B cell (primary cell): ENCODE data around the gene HS1BP3. TPM values are rescaled to one million over a fixed set of nuclear protein-coding genes. Genes with fewer than 3 reads are reported as not detected.

Experiments
- ATAC-seq: fragments of 200-7000 bp; cut with Tn5 transposase; one replicate; pipeline ENCODE4 v1.10.0; 2021; ENCODE audit warnings: low read depth, mild to moderate bottlenecking, moderate number of reproducible peaks, moderate library complexity
- CTCF ChIA-PET: fragments of 350-600 bp; sonication (Branson Sonifier 250); formaldehyde crosslinking; loops from one replicate; lab custom pipeline; 2021; ENCODE audit warnings: antibody characterized with exemption, inconsistent platforms; lab: Charles Lee
- POLR2A ChIA-PET: fragments of 350-600 bp; sonication (Branson Sonifier 250); formaldehyde crosslinking; loops from one replicate; lab custom pipeline; 2021; ENCODE audit warnings: antibody characterized with exemption; lab: Charles Lee
- DNase-seq: peaks from one replicate; pipeline ENCODE4 v3.0.0; 2013
- H2AFZ ChIP-seq: 2 replicates; pipeline ENCODE4 v1.6.1; 2012; ENCODE audit warnings: mild to moderate bottlenecking, low read depth, low read length; ENCODE audit not compliant: insufficient read depth, poor library complexity, severe bottlenecking
- H3K27ac ChIP-seq, 2 donors: 1 replicate in 1 of 2; 2 replicates in 1 of 2; pipeline ENCODE4 v1.5.1; 2012 to 2013; ENCODE audit warnings: low read length in 2 of 2, mild to moderate bottlenecking in 2 of 2, moderate library complexity in 1 of 2
- H3K27me3 ChIP-seq, 4 experiments: fragments of 200-600 bp in 1 of 4; sonication (generic) in 1 of 4; replicated peaks in 1 of 4; 1 replicate in 2 of 4; 2 replicates in 2 of 4; pipeline versions ENCODE4 v1.6.1 to v1.7.0; 2013 to 2016; ENCODE audit warnings: low read length in 3 of 4, mild to moderate bottlenecking in 2 of 4, mixed read lengths in 1 of 4, moderate library complexity in 1 of 4; ENCODE audit not compliant: insufficient read depth in 4 of 4, control insufficient read depth in 3 of 4; ENCODE audit errors: control extremely low read depth in 1 of 4
- H3K36me3 ChIP-seq, 2 experiments: replicated peaks in 1 of 2; 1 replicate in 1 of 2; 2 replicates in 1 of 2; pipeline versions ENCODE4 v1.6.1 to v1.7.1; 2013; ENCODE audit warnings: low read length in 1 of 2; ENCODE audit not compliant: insufficient read depth in 2 of 2, control insufficient read depth in 1 of 2; ENCODE audit errors: control extremely low read depth in 1 of 2, extremely low read depth in 1 of 2
- H3K4me1 ChIP-seq, 2 donors: fragments of 200-600 bp in 1 of 2; sonication (generic) in 1 of 2; 1 replicate in 1 of 2; 2 replicates in 1 of 2; pipeline versions ENCODE4 v1.5.1 to v1.6.1; 2013 to 2017; ENCODE audit warnings: low read length in 2 of 2; ENCODE audit not compliant: control insufficient read depth in 2 of 2, insufficient read depth in 2 of 2
- H3K4me2 ChIP-seq: replicated peaks from 2 replicates; pipeline ENCODE3; 2012; ENCODE audit warnings: mild to moderate bottlenecking, low read depth, low read length; ENCODE audit not compliant: poor library complexity, severe bottlenecking
- H3K4me3 ChIP-seq, 5 experiments: fragments of 200-600 bp in 1 of 5; sonication (generic) in 1 of 5; 1 replicate in 3 of 5; 2 replicates in 2 of 5; pipeline versions ENCODE4 v1.5.1 to v1.7.0; 2011 to 2016; ENCODE audit warnings: low read length in 4 of 5, mild to moderate bottlenecking in 4 of 5, low read depth in 2 of 5, control low read depth in 1 of 5, moderate library complexity in 1 of 5; ENCODE audit not compliant: insufficient read depth in 1 of 5; ENCODE audit errors: control extremely low read depth in 1 of 5, extremely low read depth in 1 of 5
- H3K79me2 ChIP-seq: fragments of 200-600 bp; sonication (generic); one replicate; pipeline ENCODE4 v1.6.0; 2016; ENCODE audit warnings: low read length; ENCODE audit not compliant: control insufficient read depth, insufficient read depth
- H3K9ac ChIP-seq: fragments of 200-600 bp; sonication (generic); 2 replicates; pipeline ENCODE4 v1.6.1; 2017; ENCODE audit warnings: mild to moderate bottlenecking, low read length, moderate library complexity
- H3K9me3 ChIP-seq, 3 donors: one replicate each; pipeline versions ENCODE4 v1.6.1 to v1.7.1; 2013; ENCODE audit warnings: low read length in 2 of 3; ENCODE audit not compliant: control insufficient read depth in 2 of 3, insufficient read depth in 1 of 3; ENCODE audit errors: control extremely low read depth in 1 of 3
- H4K20me1 ChIP-seq: 2 replicates; pipeline ENCODE4 v1.6.0; 2012; ENCODE audit warnings: mild to moderate bottlenecking, low read length; ENCODE audit not compliant: insufficient read depth, control insufficient read depth, poor library complexity, severe bottlenecking
- H3K27ac Mint-ChIP-seq: one replicate; pipeline ENCODE4 v1.8.0; 2021; ENCODE audit warnings: mixed read lengths
- H3K27me3 Mint-ChIP-seq: one replicate; pipeline ENCODE4 v1.8.0; 2021; ENCODE audit warnings: mixed read lengths
- H3K4me1 Mint-ChIP-seq: one replicate; pipeline ENCODE4 v1.8.0; 2021; ENCODE audit warnings: mixed read lengths
- H3K4me3 Mint-ChIP-seq: one replicate; pipeline ENCODE4 v1.8.0; 2021; ENCODE audit warnings: mixed read lengths
- H3K9me3 Mint-ChIP-seq: one replicate; pipeline ENCODE4 v1.8.0; 2022; ENCODE audit warnings: mixed read lengths; ENCODE audit not compliant: insufficient read depth
- CTCF ChIP-seq: fragments of 200-600 bp; IDR thresholded peaks from one replicate; pipeline ENCODE4 v1.8.0; 2022; ENCODE audit warnings: antibody characterized with exemption, mild to moderate bottlenecking
- EZH2 ChIP-seq: IDR thresholded peaks from 2 replicates; pipeline ENCODE4 v1.6.1; 2012; ENCODE audit warnings: borderline replicate concordance, low read depth, mild to moderate bottlenecking, moderate library complexity, low read length; ENCODE audit not compliant: insufficient read depth, poor library complexity, severe bottlenecking
- WGBS: methylation state at CpG from one replicate; pipeline ENCODE4 v1.1.5; 2013; ENCODE audit warnings: missing lambda C conversion rate; ENCODE audit not compliant: insufficient coverage; 5-methylcytosine and 5-hydroxymethylcytosine counted together
- intact Hi-C: fragments of 100-400 bp; cut with micrococcal nuclease; formaldehyde crosslinking; loops from one replicate; pipeline ENCODE4 v1.10.0; 2022
- polyA plus RNA-seq: library from polyadenylated mRNA; depleted of rRNA; stranded (reverse); fragments of >200 nt; gene quantifications from 2 replicates; pipeline ENCODE4 v1.2.3, GENCODE V29; 2012
- total RNA-seq, 2 donors: library from RNA; stranded (reverse); fragments of 120-200 nt in 1 of 2; gene quantifications; 1 replicate in 1 of 2; 2 replicates in 1 of 2; pipeline versions ENCODE4 v1.2.3 to v1.2.4, GENCODE V29; 2013 to 2022

The HS1BP3 gene
- total and polyA plus RNA-seq, 2 donors (not counting 1 experiment from before 2014, with no cell fraction given) = 27.8 to 28.7 TPM

- WGBS = 98% methylated on average over 6 of the region's 6 CpGs
- ATAC-seq = no peak
- Histone ChIP-seq H3K9me3 (no peaks in the 10 kb centered on the region), H3K9ac (no peak overlapping the region), H3K4me1 (no peaks in the 10 kb centered on the region), H3K79me2 (no peaks in the 10 kb centered on the region), H3K4me3 (no peak overlapping the region), H3K4me2 (no peak overlapping the region), H3K27me3 (peaks cover 0 to 10% (median 2%) of the 10 kb centered on the region in 4 experiments), H2AFZ (no peak overlapping the region), H3K27ac (no peak overlapping the region), H4K20me1 (no peaks in the 10 kb centered on the region), H3K36me3 (no peaks in the 10 kb centered on the region)
- intact Hi-C loops = no loop called here
- POLR2A ChIA-PET = no interaction called here
- peaks cover 3% of the 10 kb centered on the region for H3K27me3 Mint-ChIP-seq
- no peak for TF ChIP-seq EZH2
- TF ChIP-seq CTCF = no peak
- H3K4me1 Mint-ChIP-seq = no peaks in the 10 kb centered on the region
- no peak overlapping the region for H3K27ac Mint-ChIP-seq
- DNase-seq = no peak
- H3K9me3 Mint-ChIP-seq = no peaks in the 10 kb centered on the region
- H3K4me3 Mint-ChIP-seq = no peak overlapping the region
- CTCF ChIA-PET = no interaction called here
Observed at GRCh38 chr2:20570249-20570648, 80.6 kb downstream of the HS1BP3 start.

- no peaks in the 10 kb centered on the region for H3K36me3 ChIP-seq
- intact Hi-C loops = no loop called here
- no peak overlapping the region for H3K27ac Mint-ChIP-seq
- H3K4me1 Mint-ChIP-seq = no peaks in the 10 kb centered on the region
- DNase-seq (no peak), ATAC-seq (no peak)
- H3K9me3 ChIP-seq = no peaks in the 10 kb centered on the region
- no peak overlapping the region for H3K4me2 ChIP-seq
- peaks cover 3% of the 10 kb centered on the region for H3K27me3 Mint-ChIP-seq
- TF ChIP-seq CTCF (no peak), EZH2 (no peak)
- H3K27ac ChIP-seq = no peak overlapping the region
- POLR2A ChIA-PET = no interaction called here
- H3K9ac ChIP-seq = no peak overlapping the region
- CTCF ChIA-PET = no interaction called here
- no peak overlapping the region for H2AFZ ChIP-seq
- H3K9me3 Mint-ChIP-seq = no peaks in the 10 kb centered on the region
- peaks cover 0 to 11% (median 2%) of the 10 kb centered on the region in 4 experiments for H3K27me3 ChIP-seq
- no peaks in the 10 kb centered on the region for H4K20me1 ChIP-seq
- no peaks in the 10 kb centered on the region for H3K4me1 ChIP-seq
- no peaks in the 10 kb centered on the region for H3K79me2 ChIP-seq
- H3K4me3 ChIP-seq = no peak overlapping the region
- WGBS = 58% methylated on average over 6 of the region's 7 CpGs
- no peak overlapping the region for H3K4me3 Mint-ChIP-seq
Observed at GRCh38 chr2:20569464-20570223, 81.3 kb downstream of the HS1BP3 start.
